ENCODE data around the gene FBXO34.

- TF ChIP-seq CTCF (IDR thresholded peaks at IDR 0.05) (no peak), POLR2A (IDR thresholded peaks at IDR 0.05) (no peak)
These were observed 103.5 kb downstream of the FBXO34 start for GRCh38 chr14:55374771-55375170.

Data from adrenal gland (tissue), 5 donors.